C1 segment of cervical spinal cord (tissue), 14 donors: Measurements from ENCODE around the gene DDX52.
"Not testable (repeated sequence)": the region's sequence is repeated elsewhere in the genome, so short reads cannot be mapped to it uniquely, and the experiment has no call there.

ENCODE experiments used
- DNase-seq, 14 donors: peaks; one replicate each; lab custom pipeline; 2025; lab: John Stamatoyannopoulos, UW

The DDX52 gene

GRCh38 chr17:37657202-37657601, 14.0 kb upstream of the DDX52 start:
- no peak for DNase-seq

GRCh38 chr17:37651849-37652248, 8.6 kb upstream of the DDX52 start:
- no peak for DNase-seq

- peak in 2 of 14 donors; percentile 1 to 7 for DNase-seq
Measured at GRCh38 chr17:37650419-37651003, 7.3 kb upstream of the DDX52 start.

GRCh38 chr17:37648555-37648954, 5.3 kb upstream of the DDX52 start:
- no peak for DNase-seq

GRCh38 chr17:37647856-37648255, 4.6 kb upstream of the DDX52 start:
- no peak for DNase-seq

GRCh38 chr17:37643869-37644268, 623 bp upstream of the DDX52 start:
- DNase-seq, result peak in 1 of 14 donors; percentile 11

- peak in 1 of 14 donors; percentile 22 for DNase-seq
Measured at GRCh38 chr17:37642681-37643080, 565 bp downstream of the DDX52 start.

GRCh38 chr17:37640015-37640414, 3.2 kb downstream of the DDX52 start:
- no peak for DNase-seq

- DNase-seq, result no peak
Measured at GRCh38 chr17:37637956-37638355, 5.3 kb downstream of the DDX52 start.

- not testable (repeated sequence) for DNase-seq
Measured at GRCh38 chr17:37616430-37616829, 26.8 kb downstream of the DDX52 start.

- no peak for DNase-seq
Measured at GRCh38 chr17:37614823-37615222, 28.4 kb downstream of the DDX52 start.

GRCh38 chr17:37614391-37614790, 28.9 kb downstream of the DDX52 start:
- no peak for DNase-seq

- DNase-seq, result peak in 1 of 14 donors; percentile 0
Measured at GRCh38 chr17:37610971-37611370, 32.3 kb downstream of the DDX52 start.

GRCh38 chr17:37610041-37610420, 33.2 kb downstream of the DDX52 start:
- not testable (repeated sequence) for DNase-seq

- peak; percentile 66 to 99 (median 95) for DNase-seq
Measured at GRCh38 chr17:37609170-37610040, 33.8 kb downstream of the DDX52 start, which contains the start of gene SYNRG. Gene SYNRG, minus strand, starts transcription at chr17:37609418. Its CDS starts 63 bp downstream, at chr17:37609355.

GRCh38 chr17:37608351-37609169, 34.7 kb downstream of the DDX52 start:
- peak in 8 of 14 donors; percentile 18 to 76 (median 42) for DNase-seq

GRCh38 chr17:37607637-37608331, 35.5 kb downstream of the DDX52 start:
- DNase-seq, result no peak

GRCh38 chr17:37605813-37606505, 37.3 kb downstream of the DDX52 start:
- no peak for DNase-seq

- no peak for DNase-seq
Measured at GRCh38 chr17:37605081-37605480, 38.2 kb downstream of the DDX52 start.

GRCh38 chr17:37604556-37604955, 38.7 kb downstream of the DDX52 start:
- DNase-seq, result no peak

- DNase-seq, result no peak
Measured at GRCh38 chr17:37598145-37598544, 45.1 kb downstream of the DDX52 start.
